SIG-M5 treated with dmso at 0.1 percent for 504 hours (cell line): ENCODE data around the gene MLXIP.
"Not testable (repeated sequence)": the region's sequence is repeated elsewhere in the genome, so short reads cannot be mapped to it uniquely, and the experiment has no call there.

Source experiments
- DNase-seq: peaks from one replicate; lab custom pipeline; 2025; ENCODE audit not compliant: unreplicated experiment; lab: John Stamatoyannopoulos, UW

MLXIP gene

GRCh38 chr12:122051231-122051876 is 27.2 kb upstream of the MLXIP start:
- DNase-seq = no peak

- no peak for DNase-seq
These were observed 26.3 kb upstream of the MLXIP start for GRCh38 chr12:122052285-122052684.

- DNase-seq = no peak
These were observed 23.6 kb upstream of the MLXIP start for GRCh38 chr12:122054842-122055520.

- DNase-seq = not testable (repeated sequence)
These were observed 22.1 kb upstream of the MLXIP start for GRCh38 chr12:122056406-122056805.

- no peak for DNase-seq
These were observed 21.4 kb upstream of the MLXIP start for GRCh38 chr12:122057007-122057735.

- DNase-seq = no peak
These were observed 20.8 kb upstream of the MLXIP start for GRCh38 chr12:122057769-122058168.

- DNase-seq = no peak
These were observed 19.9 kb upstream of the MLXIP start for GRCh38 chr12:122058549-122059149.

GRCh38 chr12:122059203-122059960 is 19.2 kb upstream of the MLXIP start:
- DNase-seq = no peak

GRCh38 chr12:122060081-122060501 is 18.5 kb upstream of the MLXIP start:
- DNase-seq = no peak

GRCh38 chr12:122061253-122061652 is 17.3 kb upstream of the MLXIP start:
- no peak for DNase-seq

- DNase-seq = peak; percentile 91
These were observed 15.5 kb upstream of the MLXIP start for GRCh38 chr12:122062832-122063693.

GRCh38 chr12:122063694-122064024 is 14.9 kb upstream of the MLXIP start:
- no peak for DNase-seq

- peak; percentile 94 for DNase-seq
These were observed 14.4 kb upstream of the MLXIP start for GRCh38 chr12:122064025-122064777.

GRCh38 chr12:122064780-122065588 is 13.6 kb upstream of the MLXIP start:
- peak; percentile 78 for DNase-seq

GRCh38 chr12:122067548-122067947 is 11.0 kb upstream of the MLXIP start:
- no peak for DNase-seq

- no peak for DNase-seq
These were observed 10.6 kb upstream of the MLXIP start for GRCh38 chr12:122067966-122068365.

- DNase-seq = no peak
These were observed 6.3 kb upstream of the MLXIP start for GRCh38 chr12:122072031-122072970.
